Loucy (cell line): ENCODE measurements around the gene NIT2.

Source experiments
- H2AFZ ChIP-seq: fragments of 200-600 bp; sonication (generic); 2 replicates; pipeline ENCODE4 v1.6.0; 2016; ENCODE audit warnings: antibody characterized with exemption, mild to moderate bottlenecking, low read length, moderate library complexity
- H3F3A ChIP-seq: fragments of 200-600 bp; 2 replicates; pipeline ENCODE4 v1.6.0; 2016; ENCODE audit warnings: antibody characterized with exemption, low read depth, mild to moderate bottlenecking
- H3K27me3 ChIP-seq: fragments of 200-600 bp; sonication (generic); 2 replicates; pipeline ENCODE4 v1.6.1; 2014; ENCODE audit warnings: low read length, mild to moderate bottlenecking; ENCODE audit not compliant: insufficient read depth, poor library complexity, severe bottlenecking
- H3K36me3 ChIP-seq: fragments of 200-600 bp; sonication (generic); 2 replicates; pipeline ENCODE4 v1.6.1; 2016; ENCODE audit warnings: low read length; ENCODE audit not compliant: insufficient read depth
- H3K4me1 ChIP-seq: fragments of 200-600 bp; sonication (generic); 2 replicates; pipeline ENCODE4 v1.5.1; 2014; ENCODE audit warnings: low read length, mild to moderate bottlenecking; ENCODE audit not compliant: insufficient read depth, poor library complexity, severe bottlenecking
- H3K4me2 ChIP-seq: fragments of 200-600 bp; sonication (generic); 2 replicates; pipeline ENCODE4 v1.6.0; 2014; ENCODE audit warnings: antibody characterized with exemption, low read length, low read depth, mild to moderate bottlenecking; ENCODE audit not compliant: poor library complexity, severe bottlenecking
- H3K4me3 ChIP-seq: fragments of 200-600 bp; sonication (generic); 2 replicates; pipeline ENCODE4 v1.5.1; 2014; ENCODE audit warnings: low read length, mild to moderate bottlenecking, mixed read lengths; ENCODE audit not compliant: poor library complexity, severe bottlenecking
- H3K79me2 ChIP-seq: fragments of 200-600 bp; sonication (generic); 2 replicates; pipeline ENCODE4 v1.6.1; 2014; ENCODE audit warnings: low read length; ENCODE audit not compliant: insufficient read depth
- H3K9ac ChIP-seq: fragments of 200-600 bp; sonication (generic); 2 replicates; pipeline ENCODE4 v1.6.0; 2014; ENCODE audit warnings: mild to moderate bottlenecking, low read depth, low read length, moderate library complexity; ENCODE audit not compliant: poor library complexity, severe bottlenecking
- H3K9me2 ChIP-seq: fragments of 200-600 bp; sonication (generic); replicated peaks from 2 replicates; pipeline ENCODE4 v1.6.1; 2016; ENCODE audit warnings: low read depth, low read length, mixed read lengths
- H3K9me3 ChIP-seq: fragments of 200-600 bp; sonication (generic); 2 replicates; pipeline ENCODE4 v1.6.1; 2014; ENCODE audit warnings: mild to moderate bottlenecking, antibody characterized with exemption, low read length, low read depth; ENCODE audit not compliant: insufficient read depth
- H4K20me1 ChIP-seq: fragments of 200-600 bp; sonication (generic); 2 replicates; pipeline ENCODE4 v1.6.0; 2014; ENCODE audit warnings: antibody characterized with exemption, low read length, mild to moderate bottlenecking; ENCODE audit not compliant: insufficient read depth, poor library complexity, severe bottlenecking
- CTCF ChIP-seq: fragments of 200-600 bp; sonication (generic); conservative IDR thresholded peaks from 2 replicates; pipeline ENCODE4 v1.5.1; 2014; ENCODE audit warnings: mild to moderate bottlenecking, antibody characterized with exemption, low read length
- EZH2phosphoT487 ChIP-seq: fragments of 200-600 bp; IDR thresholded peaks from 2 replicates; pipeline ENCODE4 v1.6.1; 2018; ENCODE audit warnings: antibody characterized with exemption, mild to moderate bottlenecking, moderate library complexity, borderline replicate concordance

NIT2 gene

DNA sequence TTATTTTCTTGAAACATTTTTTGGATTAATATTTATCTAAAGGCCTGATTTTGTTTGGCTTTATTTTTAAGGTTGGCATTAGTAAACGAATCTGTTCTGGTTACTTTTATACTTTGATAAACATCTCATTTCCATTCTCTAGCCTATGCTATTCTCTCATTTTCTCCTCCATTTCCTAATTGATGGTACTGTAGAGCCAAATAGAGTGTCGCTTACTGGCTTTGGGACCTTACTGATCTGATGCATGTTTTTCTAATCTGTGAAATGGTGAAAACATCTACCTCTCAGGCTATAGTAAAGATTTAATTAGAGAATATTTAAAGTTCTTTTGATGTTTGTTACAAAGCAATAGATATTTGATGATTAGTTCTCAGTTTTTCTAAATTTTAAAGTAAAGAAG is 68.3 kb downstream of the NIT2 start:
- H3F3A ChIP-seq: no peaks in the 10 kb centered on the region
- no peak for TF ChIP-seq EZH2phosphoT487
- no peak for TF ChIP-seq CTCF
- peak overlapping the region; percentile 95 for H3K9ac ChIP-seq
- no peak overlapping the region for H2AFZ ChIP-seq
- H3K4me2 ChIP-seq: peak overlapping the region; percentile 78
- H3K4me1 ChIP-seq: peaks cover 39% of the 10 kb centered on the region
- peaks cover 30% of the 10 kb centered on the region for H4K20me1 ChIP-seq
- H3K79me2 ChIP-seq: peaks cover 86% of the 10 kb centered on the region
- no peaks in the 10 kb centered on the region for H3K36me3 ChIP-seq
- H3K9me3 ChIP-seq: peaks cover 16% of the 10 kb centered on the region; the same call in 1 of the 2 replicates
- H3K27me3 ChIP-seq: no peaks in the 10 kb centered on the region
- peak overlapping the region; percentile 89 for H3K4me3 ChIP-seq
- no peaks in the 10 kb centered on the region for H3K9me2 ChIP-seq

GRCh38 chr3:100403362-100404249 is 69.0 kb downstream of the NIT2 start:
- H3K79me2 ChIP-seq: peaks cover 86% of the 10 kb centered on the region
- peaks cover 17% of the 10 kb centered on the region; the same call in 1 of the 2 replicates for H3K9me3 ChIP-seq
- no peaks in the 10 kb centered on the region for H3F3A ChIP-seq
- H2AFZ ChIP-seq: no peak overlapping the region
- TF ChIP-seq EZH2phosphoT487 (no peak), CTCF (peak; percentile 35)
- peaks cover 25% of the 10 kb centered on the region for H4K20me1 ChIP-seq
- H3K27me3 ChIP-seq: no peaks in the 10 kb centered on the region
- H3K4me3 ChIP-seq: peak overlapping the region; percentile 89
- peaks cover 35% of the 10 kb centered on the region for H3K4me1 ChIP-seq
- H3K4me2 ChIP-seq: peak overlapping the region; percentile 78
- H3K36me3 ChIP-seq: no peaks in the 10 kb centered on the region
- H3K9ac ChIP-seq: peak overlapping the region; percentile 95
- H3K9me2 ChIP-seq: no peaks in the 10 kb centered on the region

DNA sequence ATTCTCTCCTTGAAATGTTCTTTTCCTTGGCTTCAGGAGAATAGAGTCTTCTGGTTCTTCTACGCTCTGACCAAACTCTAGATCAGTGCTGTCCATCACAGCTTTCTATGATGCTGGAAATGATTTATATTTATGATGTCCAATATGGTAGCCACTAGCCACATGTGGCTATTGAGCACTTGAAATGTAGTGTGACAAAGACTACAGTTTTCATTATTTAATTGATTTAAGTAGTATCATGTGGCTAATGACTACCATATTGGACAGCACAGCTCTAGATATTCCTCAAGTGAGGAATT is 69.6 kb downstream of the NIT2 start:
- Histone ChIP-seq H3K4me3 (peak overlapping the region; percentile 89), H4K20me1 (peaks cover 20% of the 10 kb centered on the region), H3F3A (no peaks in the 10 kb centered on the region), H3K79me2 (peaks cover 86% of the 10 kb centered on the region), H3K36me3 (no peaks in the 10 kb centered on the region), H3K9me3 (peaks cover 21% of the 10 kb centered on the region; the same call in 1 of the 2 replicates), H3K9ac (no peak overlapping the region), H3K27me3 (no peaks in the 10 kb centered on the region), H3K4me2 (peak overlapping the region; percentile 78), H3K4me1 (peaks cover 33% of the 10 kb centered on the region), H3K9me2 (no peaks in the 10 kb centered on the region), H2AFZ (no peak overlapping the region)
- TF ChIP-seq CTCF (no peak), EZH2phosphoT487 (no peak)
